Measurements from ENCODE around the gene GCNT2. TPM values are rescaled to one million over a fixed set of nuclear protein-coding genes. Genes with fewer than 3 reads are reported as not detected.
"Not testable (repeated sequence)": the region's sequence is repeated elsewhere in the genome, so short reads cannot be mapped to it uniquely, and the experiment has no call there.

Gene GCNT2
- polyA plus RNA-seq, 1 donor: 40.0 TPM

GRCh38 chr6:10577112-10577511 is 56.0 kb downstream of the GCNT2 start:
- no peaks in the 10 kb centered on the region for H3K9me3 ChIP-seq (ENCODE audit: control insufficient read depth, low read depth, low read length)
- H3K4me1 ChIP-seq (ENCODE audit: control insufficient read depth, insufficient read depth, low read length): peaks cover 23% of the 10 kb centered on the region
- H3K36me3 ChIP-seq (ENCODE audit: control insufficient read depth, insufficient read depth, low read length): peaks cover 12% of the 10 kb centered on the region
- H3K27me3 ChIP-seq (ENCODE audit: control insufficient read depth, insufficient read depth, low read length): no peaks in the 10 kb centered on the region
- no peak overlapping the region for H3K27ac ChIP-seq (ENCODE audit: low read length)
- no CpG with 5 or more reads among the region's 8 CpGs for WGBS (ENCODE audit: insufficient coverage, low lambda C conversion rate)
- H3K4me3 ChIP-seq (ENCODE audit: low read length): no peak overlapping the region
- DNase-seq: no peak

DNA sequence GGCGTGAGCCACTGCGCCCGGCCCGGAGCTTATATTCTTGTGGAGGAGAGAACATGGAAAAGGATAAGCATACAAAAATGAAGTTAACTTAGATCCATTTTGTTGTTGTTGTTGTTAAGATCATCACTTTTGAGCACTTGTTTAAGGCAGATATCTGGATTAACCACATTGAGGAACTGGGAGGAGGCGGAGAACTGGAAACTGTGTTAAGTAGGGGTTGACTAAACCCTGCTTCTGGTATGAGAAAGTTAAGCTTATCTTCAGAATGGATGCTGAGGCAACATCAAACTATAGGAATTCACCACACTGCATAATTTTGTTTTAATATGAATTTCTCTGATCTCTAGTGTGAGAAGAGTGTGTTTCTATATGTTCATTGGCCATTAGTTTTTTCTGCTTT is 57.6 kb downstream of the GCNT2 start:
- Histone ChIP-seq H3K27ac (ENCODE audit: low read length) (no peak overlapping the region), H3K9me3 (ENCODE audit: control insufficient read depth, low read depth, low read length) (no peaks in the 10 kb centered on the region), H3K4me1 (ENCODE audit: control insufficient read depth, insufficient read depth, low read length) (peaks cover 27% of the 10 kb centered on the region), H3K27me3 (ENCODE audit: control insufficient read depth, insufficient read depth, low read length) (no peaks in the 10 kb centered on the region), H3K4me3 (ENCODE audit: low read length) (no peak overlapping the region), H3K36me3 (ENCODE audit: control insufficient read depth, insufficient read depth, low read length) (peaks cover 9% of the 10 kb centered on the region)
- no peak for DNase-seq
- WGBS (ENCODE audit: insufficient coverage, low lambda C conversion rate): 100% methylated on average over 4 of the region's 5 CpGs

DNA sequence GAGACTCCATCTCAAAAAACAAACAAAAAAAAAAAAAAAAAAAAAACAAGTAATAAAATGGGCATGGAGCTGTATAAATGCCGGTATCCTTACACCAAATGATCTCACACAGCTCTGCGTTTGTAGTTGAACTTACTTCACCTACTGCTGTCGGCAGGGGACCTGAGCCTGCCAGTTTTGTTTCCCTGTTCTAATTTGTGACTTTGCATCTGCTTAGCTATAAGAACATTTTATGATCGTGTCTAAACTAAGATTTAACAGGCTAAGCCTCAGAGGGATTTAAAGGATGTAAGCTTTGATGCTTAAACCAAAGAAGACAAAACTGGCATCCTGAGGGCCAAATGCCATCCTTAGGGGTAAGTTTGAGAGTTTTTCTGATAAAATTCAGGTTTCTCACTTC is 58.7 kb downstream of the GCNT2 start:
- no CpG with 5 or more reads among the region's 4 CpGs for WGBS (ENCODE audit: insufficient coverage, low lambda C conversion rate)
- Histone ChIP-seq H3K4me1 (ENCODE audit: control insufficient read depth, insufficient read depth, low read length) (peaks cover 36% of the 10 kb centered on the region), H3K36me3 (ENCODE audit: control insufficient read depth, insufficient read depth, low read length) (peaks cover 8% of the 10 kb centered on the region), H3K4me3 (ENCODE audit: low read length) (no peak overlapping the region), H3K27ac (ENCODE audit: low read length) (no peak overlapping the region), H3K27me3 (ENCODE audit: control insufficient read depth, insufficient read depth, low read length) (no peaks in the 10 kb centered on the region), H3K9me3 (ENCODE audit: control insufficient read depth, low read depth, low read length) (no peaks in the 10 kb centered on the region)
- DNase-seq: no peak

DNA sequence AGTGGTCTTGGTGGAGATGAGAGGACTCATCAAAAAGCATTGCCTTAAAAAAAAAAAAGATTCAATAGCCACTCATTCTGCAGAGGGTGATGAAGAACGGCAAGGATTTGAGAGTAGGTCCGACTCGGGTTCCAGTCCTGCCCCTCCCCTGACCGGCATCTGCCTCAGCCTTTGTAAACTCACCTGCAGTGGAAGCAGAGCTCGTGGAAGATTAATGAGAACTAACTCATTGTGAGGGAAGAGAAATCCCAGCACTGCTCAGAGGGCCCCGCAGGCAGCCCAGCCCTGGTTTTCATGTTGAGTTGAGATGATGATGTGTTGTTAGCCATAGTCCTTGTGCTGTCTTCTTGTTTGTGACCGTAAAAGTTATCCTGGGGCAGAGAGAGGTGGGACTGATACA is 59.4 kb downstream of the GCNT2 start:
- no CpG with 5 or more reads among the region's 7 CpGs for WGBS (ENCODE audit: insufficient coverage, low lambda C conversion rate)
- H3K36me3 ChIP-seq (ENCODE audit: control insufficient read depth, insufficient read depth, low read length): peaks cover 6% of the 10 kb centered on the region
- H3K27me3 ChIP-seq (ENCODE audit: control insufficient read depth, insufficient read depth, low read length): no peaks in the 10 kb centered on the region
- DNase-seq: no peak
- H3K4me1 ChIP-seq (ENCODE audit: control insufficient read depth, insufficient read depth, low read length): peaks cover 36% of the 10 kb centered on the region
- no peaks in the 10 kb centered on the region for H3K9me3 ChIP-seq (ENCODE audit: control insufficient read depth, low read depth, low read length)
- H3K4me3 ChIP-seq (ENCODE audit: low read length): no peak overlapping the region
- no peak overlapping the region for H3K27ac ChIP-seq (ENCODE audit: low read length)

- DNase-seq: peak in 1 of 2 donors; percentile 46
- WGBS (ENCODE audit: insufficient coverage, low lambda C conversion rate): no CpG with 5 or more reads among the region's 4 CpGs
These were observed 60.3 kb downstream of the GCNT2 start for GRCh38 chr6:10581402-10581801.

DNA sequence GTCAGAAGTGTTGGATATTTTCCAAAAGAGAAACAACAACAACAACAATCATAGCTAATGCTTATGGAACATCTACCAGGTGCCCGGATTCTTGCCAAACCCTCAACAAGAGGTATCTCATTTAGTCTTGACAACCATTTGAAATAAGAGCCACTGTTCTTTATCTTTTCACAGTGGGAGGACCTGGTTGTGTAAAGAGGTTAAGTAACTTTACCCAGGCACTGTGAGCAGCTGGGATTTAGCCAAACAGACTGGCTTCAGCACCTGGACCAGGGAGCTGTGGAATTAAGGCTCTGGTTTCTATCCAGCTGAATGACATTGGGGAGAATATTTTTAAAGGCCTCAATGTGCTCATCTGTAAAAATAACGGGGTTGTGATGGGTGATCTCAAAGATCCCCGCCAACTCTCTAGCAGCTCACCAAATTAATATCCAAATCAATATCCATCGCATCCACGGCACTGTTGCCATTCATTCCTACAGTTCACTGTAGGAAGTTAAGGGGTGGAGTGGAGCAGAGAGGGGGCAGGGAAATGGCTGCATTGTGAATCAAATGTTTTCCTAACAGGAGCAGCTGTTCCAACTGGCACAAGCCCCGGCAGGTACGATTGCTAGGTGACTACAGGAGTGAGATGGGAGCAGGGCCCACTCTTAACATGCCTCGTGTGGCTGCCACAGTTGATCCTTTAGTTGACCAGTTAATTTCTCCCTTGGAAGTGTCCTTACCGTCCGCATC is 61.8 kb downstream of the GCNT2 start:
- no peak for DNase-seq
- peaks cover 6% of the 10 kb centered on the region for H3K36me3 ChIP-seq (ENCODE audit: control insufficient read depth, insufficient read depth, low read length)
- H3K27me3 ChIP-seq (ENCODE audit: control insufficient read depth, insufficient read depth, low read length): no peaks in the 10 kb centered on the region
- peaks cover 36% of the 10 kb centered on the region for H3K4me1 ChIP-seq (ENCODE audit: control insufficient read depth, insufficient read depth, low read length)
- H3K4me3 ChIP-seq (ENCODE audit: low read length): no peak overlapping the region
- WGBS (ENCODE audit: insufficient coverage, low lambda C conversion rate): no CpG with 5 or more reads among the region's 10 CpGs
- H3K27ac ChIP-seq (ENCODE audit: low read length): peak overlapping the region; percentile 53
- no peaks in the 10 kb centered on the region for H3K9me3 ChIP-seq (ENCODE audit: control insufficient read depth, low read depth, low read length)

More at GRCh38 chr6:10581402-10581801, 60.3 kb downstream of the GCNT2 start:
- not testable (repeated sequence) for H3K4me3 ChIP-seq (ENCODE audit: low read length); H3K27ac ChIP-seq (ENCODE audit: low read length); H3K27me3 ChIP-seq (ENCODE audit: control insufficient read depth, insufficient read depth, low read length); H3K9me3 ChIP-seq (ENCODE audit: control insufficient read depth, low read depth, low read length)
- Histone ChIP-seq H3K36me3 (ENCODE audit: control insufficient read depth, insufficient read depth, low read length) (peaks cover 12% of the 10 kb centered on the region), H3K4me1 (ENCODE audit: control insufficient read depth, insufficient read depth, low read length) (peaks cover 36% of the 10 kb centered on the region)

GRCh38 chr6:10583509-10583901 is 62.4 kb downstream of the GCNT2 start:
- peaks cover 6% of the 10 kb centered on the region for H3K36me3 ChIP-seq (ENCODE audit: control insufficient read depth, insufficient read depth, low read length)
- peak in 1 of 2 donors; percentile 59 for DNase-seq
- no peaks in the 10 kb centered on the region for H3K9me3 ChIP-seq (ENCODE audit: control insufficient read depth, low read depth, low read length)
- peaks cover 36% of the 10 kb centered on the region for H3K4me1 ChIP-seq (ENCODE audit: control insufficient read depth, insufficient read depth, low read length)
- no peaks in the 10 kb centered on the region for H3K27me3 ChIP-seq (ENCODE audit: control insufficient read depth, insufficient read depth, low read length)
- H3K27ac ChIP-seq (ENCODE audit: low read length): peak overlapping the region; percentile 53
- WGBS (ENCODE audit: insufficient coverage, low lambda C conversion rate): no CpG with 5 or more reads among the region's 3 CpGs
- H3K4me3 ChIP-seq (ENCODE audit: low read length): no peak overlapping the region

GRCh38 chr6:10584607-10585006 is 63.5 kb downstream of the GCNT2 start:
- peaks cover 36% of the 10 kb centered on the region for H3K4me1 ChIP-seq (ENCODE audit: control insufficient read depth, insufficient read depth, low read length)

GRCh38 chr6:10585209-10585845 is 64.2 kb downstream of the GCNT2 start:
- no CpG with 5 or more reads among the region's 13 CpGs for WGBS (ENCODE audit: insufficient coverage, low lambda C conversion rate)
- Histone ChIP-seq H3K27me3 (ENCODE audit: control insufficient read depth, insufficient read depth, low read length) (no peaks in the 10 kb centered on the region), H3K36me3 (ENCODE audit: control insufficient read depth, insufficient read depth, low read length) (peaks cover 6% of the 10 kb centered on the region), H3K4me1 (ENCODE audit: control insufficient read depth, insufficient read depth, low read length) (peaks cover 30% of the 10 kb centered on the region), H3K27ac (ENCODE audit: low read length) (no peak overlapping the region), H3K9me3 (ENCODE audit: control insufficient read depth, low read depth, low read length) (no peaks in the 10 kb centered on the region), H3K4me3 (ENCODE audit: low read length) (no peak overlapping the region)
- DNase-seq: no peak

More at GRCh38 chr6:10584607-10585006, 63.5 kb downstream of the GCNT2 start:
- Histone ChIP-seq H3K27me3 (ENCODE audit: control insufficient read depth, insufficient read depth, low read length) (no peaks in the 10 kb centered on the region), H3K4me3 (ENCODE audit: low read length) (no peak overlapping the region), H3K36me3 (ENCODE audit: control insufficient read depth, insufficient read depth, low read length) (peaks cover 6% of the 10 kb centered on the region), H3K27ac (ENCODE audit: low read length) (no peak overlapping the region), H3K9me3 (ENCODE audit: control insufficient read depth, low read depth, low read length) (no peaks in the 10 kb centered on the region)
- WGBS (ENCODE audit: insufficient coverage, low lambda C conversion rate): no CpG with 5 or more reads among the region's 3 CpGs
- no peak for DNase-seq

DNA sequence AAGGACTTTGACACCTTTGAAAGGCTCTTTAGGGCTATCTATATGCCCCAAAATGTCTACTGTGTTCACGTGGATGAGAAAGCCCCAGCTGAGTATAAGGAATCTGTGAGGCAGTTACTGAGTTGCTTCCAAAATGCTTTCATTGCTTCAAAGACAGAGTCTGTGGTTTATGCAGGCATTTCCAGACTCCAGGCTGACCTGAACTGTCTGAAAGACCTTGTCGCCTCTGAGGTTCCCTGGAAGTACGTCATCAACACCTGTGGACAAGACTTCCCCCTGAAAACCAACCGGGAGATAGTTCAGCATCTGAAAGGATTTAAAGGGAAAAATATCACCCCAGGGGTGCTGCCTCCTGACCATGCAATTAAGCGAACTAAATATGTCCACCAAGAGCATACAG is 65.2 kb downstream of the GCNT2 start:
- H3K4me1 ChIP-seq (ENCODE audit: control insufficient read depth, insufficient read depth, low read length): peaks cover 27% of the 10 kb centered on the region
- no peak overlapping the region for H3K4me3 ChIP-seq (ENCODE audit: low read length)
- no peaks in the 10 kb centered on the region for H3K27me3 ChIP-seq (ENCODE audit: control insufficient read depth, insufficient read depth, low read length)
- H3K27ac ChIP-seq (ENCODE audit: low read length): no peak overlapping the region
- H3K9me3 ChIP-seq (ENCODE audit: control insufficient read depth, low read depth, low read length): no peaks in the 10 kb centered on the region
- peaks cover 6% of the 10 kb centered on the region for H3K36me3 ChIP-seq (ENCODE audit: control insufficient read depth, insufficient read depth, low read length)
- WGBS (ENCODE audit: insufficient coverage, low lambda C conversion rate): no CpG with 5 or more reads among the region's 5 CpGs
- no peak for DNase-seq

Data from large intestine (tissue), 3 donors.